Measurements from ENCODE around the gene CDC37L1.
A peak's percentile ranks its signal among the peaks of the same experiment; 100 is the strongest.

CDC37L1 gene

DNA sequence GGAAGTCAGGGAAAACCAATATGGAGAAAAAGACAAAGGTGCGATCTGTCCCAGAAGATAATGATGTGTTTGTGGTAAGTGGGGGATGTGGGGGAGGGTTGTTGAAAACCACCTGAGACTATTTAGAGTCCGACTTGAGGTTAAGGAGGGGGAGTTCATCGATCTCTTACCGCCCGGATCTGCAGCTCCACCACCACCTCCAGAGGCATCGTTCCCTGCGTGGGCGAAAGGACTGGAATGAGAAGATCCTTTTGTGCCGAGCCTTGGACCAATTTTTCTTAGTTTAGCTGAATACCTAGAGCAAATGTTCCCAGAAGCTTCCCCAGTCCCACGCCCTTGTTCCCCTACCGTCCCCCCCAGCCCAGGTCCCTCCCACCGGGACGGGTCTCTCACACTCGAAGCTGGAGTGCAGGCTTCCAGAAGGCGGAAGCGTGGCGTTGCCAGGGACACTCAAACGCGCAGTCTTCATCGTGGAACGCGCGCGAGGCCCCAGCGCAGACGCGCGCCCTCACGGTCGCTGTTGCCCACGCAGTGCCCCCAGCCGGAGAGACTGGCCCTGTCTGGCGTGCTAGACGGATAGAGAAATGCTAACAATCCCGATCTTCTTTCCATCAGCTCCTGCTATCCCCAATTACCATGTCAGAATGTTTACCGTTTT, 13.2 kb upstream of the CDC37L1 start, which contains the start of gene SPATA6L:
Gene SPATA6L (minus strand): TSS at position 439 of the 658 bp plus-strand sequence. CDS start 230 bp downstream, at position 209.
- peak; percentile 27; the same call in 1 of the 2 replicates for TF ChIP-seq MYC (IDR thresholded peaks at IDR 0.05; ENCODE audit: low read depth, low read length)
- no peak for TF ChIP-seq POLR2A (IDR thresholded peaks at IDR 0.05; ENCODE audit: extremely low read depth, insufficient read length)
- TF ChIP-seq, protein P1, sequence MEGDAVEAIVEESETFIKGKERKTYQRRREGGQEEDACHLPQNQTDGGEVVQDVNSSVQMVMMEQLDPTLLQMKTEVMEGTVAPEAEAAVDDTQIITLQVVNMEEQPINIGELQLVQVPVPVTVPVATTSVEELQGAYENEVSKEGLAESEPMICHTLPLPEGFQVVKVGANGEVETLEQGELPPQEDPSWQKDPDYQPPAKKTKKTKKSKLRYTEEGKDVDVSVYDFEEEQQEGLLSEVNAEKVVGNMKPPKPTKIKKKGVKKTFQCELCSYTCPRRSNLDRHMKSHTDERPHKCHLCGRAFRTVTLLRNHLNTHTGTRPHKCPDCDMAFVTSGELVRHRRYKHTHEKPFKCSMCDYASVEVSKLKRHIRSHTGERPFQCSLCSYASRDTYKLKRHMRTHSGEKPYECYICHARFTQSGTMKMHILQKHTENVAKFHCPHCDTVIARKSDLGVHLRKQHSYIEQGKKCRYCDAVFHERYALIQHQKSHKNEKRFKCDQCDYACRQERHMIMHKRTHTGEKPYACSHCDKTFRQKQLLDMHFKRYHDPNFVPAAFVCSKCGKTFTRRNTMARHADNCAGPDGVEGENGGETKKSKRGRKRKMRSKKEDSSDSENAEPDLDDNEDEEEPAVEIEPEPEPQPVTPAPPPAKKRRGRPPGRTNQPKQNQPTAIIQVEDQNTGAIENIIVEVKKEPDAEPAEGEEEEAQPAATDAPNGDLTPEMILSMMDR (IDR thresholded peaks at IDR 0.05; ENCODE audit: low read depth, low read length) = peak; percentile 21
- H3K4me3 ChIP-seq (ENCODE audit: low read depth, low read length) = peak within 1 kb of the TSS; percentile 54
- DNase-seq (ENCODE audit: low read depth) = peak; percentile 76

DNA sequence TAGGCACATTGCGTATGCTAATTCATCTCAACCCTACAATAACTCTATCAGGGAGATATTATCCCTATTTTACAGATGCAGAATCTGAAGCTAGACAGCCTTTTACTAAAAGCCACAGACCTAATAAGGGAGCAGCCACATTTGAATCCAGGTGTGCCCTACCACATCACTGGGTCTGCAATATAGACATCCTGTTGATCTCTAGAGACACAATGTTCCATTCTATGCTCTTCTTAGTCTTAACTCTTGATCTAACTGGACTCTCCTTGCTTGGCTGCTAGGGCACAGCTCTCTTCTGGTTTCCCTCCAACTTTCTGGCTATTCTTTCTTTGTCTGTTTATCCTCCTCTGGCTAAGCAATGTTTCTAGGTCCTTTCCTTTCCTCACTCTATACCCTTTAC, 11.7 kb upstream of the CDC37L1 start:
- DNase-seq (ENCODE audit: low read depth) = no peak
- TF ChIP-seq POLR2A (IDR thresholded peaks at IDR 0.05; ENCODE audit: extremely low read depth, insufficient read length) = no peak
- TF ChIP-seq, protein P2, sequence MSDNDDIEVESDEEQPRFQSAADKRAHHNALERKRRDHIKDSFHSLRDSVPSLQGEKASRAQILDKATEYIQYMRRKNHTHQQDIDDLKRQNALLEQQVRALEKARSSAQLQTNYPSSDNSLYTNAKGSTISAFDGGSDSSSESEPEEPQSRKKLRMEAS (IDR thresholded peaks at IDR 0.05; ENCODE audit: low read depth, low read length) = no peak
- no peak for TF ChIP-seq MYC (IDR thresholded peaks at IDR 0.05; ENCODE audit: low read depth, low read length)
- H3K4me3 ChIP-seq (ENCODE audit: low read depth, low read length) = no peak overlapping the region

DNA sequence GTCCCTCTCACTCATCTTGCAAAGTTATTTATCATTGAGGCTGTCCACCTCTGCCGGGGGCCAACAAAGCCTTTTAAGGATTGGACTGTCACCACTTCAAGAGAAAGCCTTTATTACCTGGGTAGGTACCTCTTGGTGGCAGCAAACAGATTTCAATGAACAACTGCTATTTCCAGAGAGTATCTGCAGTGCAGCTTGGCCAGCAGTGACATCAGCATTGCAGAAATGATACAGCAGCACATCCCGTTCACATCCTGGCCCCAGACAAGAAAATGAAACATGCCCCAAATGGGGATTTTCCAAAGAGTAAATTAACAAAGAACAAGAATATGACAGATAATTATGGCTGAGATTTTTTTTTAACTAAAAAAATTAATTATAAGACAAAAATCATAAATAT, 10.8 kb upstream of the CDC37L1 start:
- TF ChIP-seq, protein P2 (IDR thresholded peaks at IDR 0.05; ENCODE audit: low read depth, low read length) = no peak
- TF ChIP-seq, protein P1 (IDR thresholded peaks at IDR 0.05; ENCODE audit: low read depth, low read length) = no peak
- TF ChIP-seq POLR2A (IDR thresholded peaks at IDR 0.05; ENCODE audit: extremely low read depth, insufficient read length) (no peak), MYC (IDR thresholded peaks at IDR 0.05; ENCODE audit: low read depth, low read length) (no peak)
- no peak overlapping the region for H3K4me3 ChIP-seq (ENCODE audit: low read depth, low read length)
- DNase-seq (ENCODE audit: low read depth) = no peak

DNA sequence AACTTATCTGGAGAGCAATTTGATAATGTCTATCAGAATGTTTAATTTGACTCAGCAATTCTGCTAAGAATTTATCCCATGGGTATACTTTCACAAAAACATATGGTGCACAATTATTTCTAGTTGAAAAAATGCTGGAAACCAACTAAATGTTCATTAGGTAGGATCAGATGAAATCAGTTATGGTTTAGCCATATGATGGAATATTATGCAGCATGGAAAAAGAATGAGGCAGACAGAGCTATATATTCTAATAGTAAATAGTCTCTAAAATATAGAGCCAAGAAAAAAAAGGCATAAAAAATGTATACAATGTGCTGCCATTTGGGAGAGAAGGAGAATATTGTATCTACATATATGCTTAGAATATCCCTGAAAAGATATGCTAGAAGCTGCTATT, 9.5 kb upstream of the CDC37L1 start:
- DNase-seq (ENCODE audit: low read depth) = no peak
- no peak overlapping the region for H3K4me3 ChIP-seq (ENCODE audit: low read depth, low read length)
- TF ChIP-seq, protein P2 (IDR thresholded peaks at IDR 0.05; ENCODE audit: low read depth, low read length) = no peak
- TF ChIP-seq MYC (IDR thresholded peaks at IDR 0.05; ENCODE audit: low read depth, low read length) (no peak), POLR2A (IDR thresholded peaks at IDR 0.05; ENCODE audit: extremely low read depth, insufficient read length) (no peak)
- TF ChIP-seq, protein P1 (IDR thresholded peaks at IDR 0.05; ENCODE audit: low read depth, low read length) = no peak

DNA sequence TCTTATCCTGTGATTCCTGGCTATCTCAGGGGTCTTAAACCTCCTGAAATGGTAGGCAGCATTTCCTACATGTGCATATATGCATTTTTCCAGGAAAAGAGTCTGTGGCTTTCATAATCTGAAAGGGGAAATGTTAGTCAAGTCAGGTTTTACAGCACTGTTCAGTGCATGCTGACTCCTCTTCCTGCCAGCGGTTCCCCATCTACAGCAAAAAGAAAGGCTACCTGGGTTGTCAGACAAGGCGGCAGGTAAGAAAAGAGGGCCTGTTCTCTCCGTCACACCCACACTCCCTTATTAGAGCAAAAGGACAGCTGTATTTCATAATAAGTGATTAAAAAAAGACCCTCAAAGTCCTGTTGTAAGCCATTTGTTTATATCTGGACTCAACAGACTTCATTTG, 8.8 kb upstream of the CDC37L1 start:
- DNase-seq (ENCODE audit: low read depth) = no peak
- TF ChIP-seq MYC (IDR thresholded peaks at IDR 0.05; ENCODE audit: low read depth, low read length) (no peak), POLR2A (IDR thresholded peaks at IDR 0.05; ENCODE audit: extremely low read depth, insufficient read length) (no peak)
- TF ChIP-seq, protein P2 (IDR thresholded peaks at IDR 0.05; ENCODE audit: low read depth, low read length) = no peak
- TF ChIP-seq, protein P1 (IDR thresholded peaks at IDR 0.05; ENCODE audit: low read depth, low read length) = no peak
- no peak overlapping the region for H3K4me3 ChIP-seq (ENCODE audit: low read depth, low read length)

DNA sequence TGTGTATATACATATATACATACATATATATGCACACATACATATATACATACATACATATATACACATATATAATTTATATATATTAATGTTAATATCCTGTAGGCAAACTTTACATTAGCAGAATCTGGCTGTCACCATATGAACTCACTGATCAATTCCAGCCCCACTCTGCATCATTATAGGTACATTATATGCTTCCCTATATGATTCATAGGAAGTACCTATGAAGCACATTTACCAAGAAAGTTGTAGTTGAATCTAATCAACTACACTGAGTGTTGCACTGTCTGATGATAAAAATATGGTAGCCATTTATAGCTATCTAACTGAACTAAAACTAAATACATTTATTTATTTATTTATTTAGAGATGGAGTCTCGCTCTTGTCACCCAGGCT, 7.6 kb upstream of the CDC37L1 start:
- TF ChIP-seq, protein P2 (IDR thresholded peaks at IDR 0.05; ENCODE audit: low read depth, low read length) = no peak
- TF ChIP-seq MYC (IDR thresholded peaks at IDR 0.05; ENCODE audit: low read depth, low read length) = no peak
- TF ChIP-seq, protein P1 (IDR thresholded peaks at IDR 0.05; ENCODE audit: low read depth, low read length) = no peak
- no peak for TF ChIP-seq POLR2A (IDR thresholded peaks at IDR 0.05; ENCODE audit: extremely low read depth, insufficient read length)
- H3K4me3 ChIP-seq (ENCODE audit: low read depth, low read length) = no peak overlapping the region
- DNase-seq (ENCODE audit: low read depth) = no peak
